GM19467 (cell line): Measurements from ENCODE around the gene FAM228B.
"Not testable (repeated sequence)": the region's sequence is repeated elsewhere in the genome, so short reads cannot be mapped to it uniquely, and the experiment has no call there.

Source experiments
- ATAC-seq: cut with Tn5 transposase; IDR thresholded peaks from one replicate; pipeline ENCODE4 v1.9.1; 2021; ENCODE audit warnings: mild to moderate bottlenecking, moderate library complexity; ENCODE audit not compliant: unreplicated experiment

Gene FAM228B

DNA sequence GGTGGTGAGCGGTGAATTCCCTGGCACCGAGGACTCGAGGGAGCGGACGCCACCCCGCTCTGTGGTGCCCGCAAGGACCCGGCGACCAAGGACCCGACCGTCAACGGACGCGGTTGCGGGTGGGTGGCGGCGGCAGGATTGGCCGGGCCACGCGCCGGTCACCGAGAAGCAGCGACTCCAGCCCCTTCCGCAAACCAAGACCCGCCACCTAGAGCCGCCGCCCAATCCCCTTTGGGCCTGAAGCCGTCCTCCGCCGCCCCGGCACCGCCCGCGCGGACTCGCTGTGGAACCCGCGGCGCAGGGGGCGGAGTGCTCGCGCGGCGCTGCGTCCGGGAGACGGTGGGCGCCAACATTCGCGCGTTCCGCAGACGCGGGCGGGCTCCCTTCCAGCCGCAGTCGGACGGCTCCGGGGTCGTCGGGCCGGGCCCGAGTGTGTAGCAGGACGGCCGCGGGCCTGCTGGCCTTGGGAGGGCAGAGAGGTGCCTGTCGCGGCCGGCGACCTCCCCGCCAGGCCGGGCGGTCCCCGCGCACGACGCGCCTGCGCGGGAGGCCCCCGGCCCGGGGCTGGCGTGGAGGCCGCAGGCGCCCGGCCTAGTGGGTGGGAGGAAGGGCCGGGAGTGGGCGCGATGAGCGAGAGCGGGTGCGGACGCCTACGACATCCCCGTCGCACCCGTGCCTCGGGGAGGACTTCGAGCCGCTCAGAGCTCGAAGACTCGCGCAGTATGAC is at the start of gene FAM228B, which contains the start of gene PFN4:
Gene FAM228B, plus strand, starts transcription at position 275 of the 727 bp plus-strand sequence. CDS start 893 bp downstream, outside the sequence.
Gene PFN4, minus strand, starts transcription at position 140 of the 727 bp plus-strand sequence. CDS start 799 bp downstream, outside the sequence.
- ATAC-seq: peak; percentile 85

DNA sequence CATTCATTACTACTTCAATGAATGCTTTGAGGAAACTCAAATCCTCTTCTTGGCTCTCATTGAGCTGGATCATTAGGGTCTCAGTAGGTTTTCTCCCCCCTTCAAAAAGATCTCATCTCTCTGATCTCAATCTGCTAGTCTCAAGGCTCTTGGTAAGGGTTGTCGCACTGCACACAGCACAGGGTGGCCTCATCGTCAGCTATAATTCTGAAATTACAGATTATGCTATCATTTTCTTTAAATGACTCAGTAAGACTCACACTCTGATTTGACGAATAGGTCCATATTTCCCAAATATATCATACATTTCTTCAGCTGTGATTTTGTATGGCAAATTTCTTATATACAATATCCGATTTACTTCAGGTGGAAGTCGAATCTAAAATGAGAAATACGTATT is 49.5 kb upstream of the FAM228B start:
- ATAC-seq: no peak

DNA sequence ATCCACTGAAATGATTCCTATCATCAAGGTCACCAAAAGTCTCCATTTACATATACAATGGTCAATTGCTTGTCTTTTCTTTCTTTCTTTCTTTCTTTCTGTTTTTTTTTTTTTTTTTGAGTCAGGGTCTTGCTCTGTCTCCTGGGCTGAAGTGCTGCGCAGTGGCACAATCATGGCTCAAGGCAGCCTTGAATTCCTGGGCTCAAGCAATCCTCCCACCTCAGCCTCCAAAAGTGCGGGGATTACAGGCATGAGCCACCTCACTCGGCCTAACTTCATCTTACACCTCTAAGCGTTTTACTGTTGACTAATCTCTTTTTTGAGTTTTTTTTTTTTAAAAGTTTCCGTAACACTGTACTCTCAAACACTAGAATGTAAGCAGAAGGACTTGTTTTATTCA is 48.0 kb upstream of the FAM228B start:
- ATAC-seq: no peak

- ATAC-seq: peak; percentile 93
Measured at GRCh38 chr2:24075915-24076848, 47.1 kb upstream of the FAM228B start, which contains the start of gene SF3B6. Gene SF3B6, minus strand, starts transcription at chr2:24076326. Its CDS starts 97 bp downstream, at chr2:24076229.

GRCh38 chr2:24076849-24077534 is 46.3 kb upstream of the FAM228B start:
- ATAC-seq: peak; percentile 12

DNA sequence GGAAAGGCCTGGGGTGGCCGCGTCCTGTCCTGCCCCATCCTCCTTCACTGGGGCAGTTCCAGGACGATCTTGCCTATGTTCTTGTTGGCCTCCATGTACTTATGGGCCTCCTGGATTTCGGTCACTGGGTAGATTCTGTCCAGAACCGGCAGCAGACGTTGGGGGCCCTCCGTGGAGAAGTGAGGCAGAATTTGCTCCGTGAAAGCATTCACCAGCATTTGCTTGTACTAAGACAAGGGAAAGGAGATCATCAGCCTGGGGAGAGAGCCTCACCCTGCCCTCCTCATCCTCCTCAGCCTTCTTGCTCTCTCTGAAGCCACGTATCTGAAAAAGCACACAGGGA is 45.8 kb upstream of the FAM228B start:
- no peak for ATAC-seq

- ATAC-seq: no peak
Measured at GRCh38 chr2:24077879-24078278, 45.4 kb upstream of the FAM228B start.

- no peak for ATAC-seq
Measured at GRCh38 chr2:24080701-24081100, 42.6 kb upstream of the FAM228B start.

DNA sequence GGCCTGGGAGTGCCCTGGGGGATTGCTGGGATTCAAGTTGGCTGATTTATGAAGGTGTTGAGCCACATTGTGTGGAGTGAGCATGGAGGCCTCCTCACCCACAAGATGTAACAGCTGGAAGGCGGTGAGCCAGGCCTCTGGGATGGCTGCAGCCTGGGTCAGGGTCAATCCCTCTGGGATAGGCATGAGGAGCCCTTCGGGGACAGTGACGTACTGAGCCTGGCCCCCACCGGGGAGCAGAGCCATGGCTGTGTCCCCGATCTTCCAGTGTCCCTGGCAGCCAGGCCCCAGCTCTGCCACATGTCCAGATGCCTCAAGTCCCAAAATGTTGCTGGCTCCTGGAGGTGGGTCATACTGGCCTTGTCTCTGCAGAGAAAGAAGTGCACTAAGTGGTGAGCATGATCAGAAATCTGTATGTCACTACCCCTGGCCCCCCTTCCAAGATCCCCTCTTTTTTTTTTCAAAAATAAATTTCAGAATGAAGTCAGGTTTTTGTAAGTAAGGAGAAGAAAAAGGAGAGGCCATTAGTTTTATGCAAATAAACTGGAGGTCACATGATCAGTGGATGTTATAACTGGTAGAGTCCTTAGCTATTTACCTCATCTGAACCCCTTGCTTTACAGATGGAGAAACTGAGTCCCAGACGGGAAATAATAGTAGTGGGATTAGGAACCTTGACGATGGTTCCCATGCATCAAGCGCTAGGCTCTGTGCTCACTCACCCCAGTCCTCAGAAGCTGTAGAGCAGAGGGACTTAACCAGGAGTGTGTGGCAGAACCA is 40.3 kb upstream of the FAM228B start:
- ATAC-seq: no peak

DNA sequence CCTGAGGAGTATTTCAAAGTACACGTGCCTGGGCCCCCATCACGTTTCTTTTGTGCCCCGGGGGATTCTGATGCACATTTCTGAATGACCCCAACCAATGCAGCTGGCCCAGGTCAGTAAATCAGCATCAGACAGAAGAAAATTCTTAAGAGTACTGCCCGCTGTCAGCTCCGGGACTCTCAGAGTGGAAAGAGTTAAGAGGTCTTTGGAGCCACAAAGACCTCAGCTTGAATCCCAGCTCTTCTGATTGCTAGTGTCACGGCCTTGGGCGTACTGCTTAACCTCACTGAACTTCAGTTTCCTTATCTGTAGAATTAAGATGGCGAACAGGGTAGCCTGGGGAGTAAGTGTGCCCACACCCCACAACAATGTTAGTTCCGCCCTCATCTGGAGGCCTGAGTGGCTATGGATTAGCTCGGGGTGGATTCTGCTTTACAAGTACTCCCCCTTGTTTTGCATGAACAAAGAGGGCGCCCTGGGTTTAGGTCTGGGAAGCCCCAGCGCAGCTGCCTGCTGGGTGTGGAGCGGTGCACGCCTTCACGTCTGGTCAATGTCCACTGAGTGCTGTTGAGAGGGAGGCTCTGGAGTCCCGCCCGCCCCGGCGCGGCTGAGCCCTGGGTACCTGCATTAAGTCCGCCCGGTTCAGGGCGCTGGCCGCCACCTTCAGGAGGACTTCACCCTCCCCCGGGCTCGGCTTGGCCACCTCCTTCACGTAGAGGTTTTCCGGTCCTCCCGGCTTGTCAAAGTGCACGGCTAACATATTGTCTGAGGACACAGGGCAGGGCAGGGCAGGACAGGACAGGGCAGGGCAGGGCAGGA is 39.5 kb upstream of the FAM228B start:
- peak; percentile 58 for ATAC-seq

DNA sequence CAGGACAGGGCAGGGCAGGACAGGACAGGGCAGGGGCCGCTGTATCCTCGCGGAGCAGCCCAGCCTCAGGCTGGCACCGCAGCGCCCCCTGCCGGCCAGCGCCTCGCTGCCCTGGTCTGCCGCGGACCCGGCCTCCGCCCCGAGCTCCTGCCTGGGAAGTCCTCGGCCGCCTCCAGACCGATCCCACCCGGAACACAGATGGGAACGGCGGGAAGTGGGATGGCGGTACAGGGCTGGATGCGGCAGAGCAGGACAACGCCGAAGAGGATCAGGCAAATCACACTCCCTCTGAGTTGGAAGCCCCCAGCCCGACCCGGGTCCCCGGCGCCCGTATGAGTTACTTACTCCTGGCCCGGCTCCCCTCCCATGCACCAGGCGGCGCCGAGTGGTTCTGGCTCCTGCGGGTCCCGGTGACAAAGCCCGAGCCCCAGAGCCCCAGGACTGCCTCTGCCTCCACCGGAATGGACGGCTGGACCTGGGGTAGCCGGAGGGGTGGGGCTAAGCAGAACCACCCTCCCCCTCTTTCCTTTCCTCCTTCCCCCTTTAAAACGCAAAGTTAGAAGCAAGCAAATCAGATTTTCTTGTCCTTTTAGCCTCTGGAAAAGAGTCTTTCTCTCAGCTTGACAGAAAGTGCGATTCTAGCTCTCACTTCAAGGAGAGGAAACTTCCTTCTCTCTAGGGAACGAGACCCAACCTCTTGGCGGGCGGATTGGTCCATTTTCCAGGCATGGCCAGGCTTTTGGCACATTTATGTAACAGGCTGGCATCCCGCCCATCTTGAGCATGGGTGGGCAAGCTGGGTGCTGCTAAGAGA is 38.7 kb upstream of the FAM228B start, which contains the start of gene TP53I3:
Gene TP53I3, minus strand, starts transcription at position 449 of the 814 bp plus-strand sequence. CDS start 508 bp downstream, outside the sequence.
- ATAC-seq: peak; percentile 76

DNA sequence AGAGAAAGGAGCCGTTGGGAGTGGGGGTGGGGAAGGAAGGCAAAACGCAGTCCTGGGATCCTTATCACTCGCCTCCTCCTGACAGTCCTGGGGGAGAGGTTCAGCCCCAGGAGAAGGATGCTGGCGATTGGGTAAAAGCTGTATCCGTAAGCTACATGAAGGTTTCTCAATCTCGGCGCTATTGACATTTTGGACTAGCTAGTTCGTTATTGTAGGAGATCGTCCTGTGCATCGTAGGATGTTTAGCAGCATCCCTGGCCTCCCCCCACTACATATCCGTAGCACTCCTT is 38.1 kb upstream of the FAM228B start:
- ATAC-seq: no peak

- no peak for ATAC-seq
Measured at GRCh38 chr2:24086241-24086640, 37.0 kb upstream of the FAM228B start.

DNA sequence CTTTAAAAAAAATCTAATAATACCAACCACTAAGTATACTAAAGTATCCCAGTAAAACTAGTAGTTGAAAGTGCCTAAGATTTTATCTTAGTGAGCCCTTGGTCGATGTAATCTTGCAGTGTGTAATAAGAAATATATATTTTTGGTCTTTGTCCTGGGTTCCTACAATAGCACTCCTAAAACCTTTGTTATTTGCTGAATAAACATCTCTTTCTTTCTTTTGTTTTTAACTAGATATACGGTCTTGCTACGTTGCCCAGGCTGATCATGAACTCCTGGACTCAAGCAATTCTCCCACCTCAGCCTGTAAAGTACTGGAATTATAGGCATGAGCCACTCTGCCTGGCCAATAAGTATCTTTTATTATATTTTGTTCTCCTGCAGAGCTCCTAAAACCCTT is 36.2 kb upstream of the FAM228B start:
- ATAC-seq: no peak

GRCh38 chr2:24088821-24089359 is 34.4 kb upstream of the FAM228B start:
- no peak for ATAC-seq

DNA sequence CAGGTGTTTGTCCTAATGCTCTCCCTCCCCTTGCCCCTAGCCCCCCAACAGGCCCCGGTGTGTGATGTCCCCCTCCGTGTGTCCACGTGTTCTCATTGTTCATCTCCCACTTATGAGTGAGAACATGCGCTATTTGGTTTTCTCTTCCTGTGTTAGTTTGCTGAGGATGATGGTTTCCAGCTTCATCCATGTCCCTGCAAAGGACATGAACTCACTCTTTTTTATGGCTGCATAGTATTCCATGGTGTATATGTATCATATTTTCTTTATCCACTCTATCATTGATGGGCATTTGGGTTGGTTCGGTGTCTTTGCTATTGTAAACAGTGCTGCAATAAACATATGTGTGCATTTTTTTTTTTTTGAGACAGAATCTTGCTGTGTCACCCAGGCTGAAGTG is 30.0 kb upstream of the FAM228B start:
- not testable (repeated sequence) for ATAC-seq

DNA sequence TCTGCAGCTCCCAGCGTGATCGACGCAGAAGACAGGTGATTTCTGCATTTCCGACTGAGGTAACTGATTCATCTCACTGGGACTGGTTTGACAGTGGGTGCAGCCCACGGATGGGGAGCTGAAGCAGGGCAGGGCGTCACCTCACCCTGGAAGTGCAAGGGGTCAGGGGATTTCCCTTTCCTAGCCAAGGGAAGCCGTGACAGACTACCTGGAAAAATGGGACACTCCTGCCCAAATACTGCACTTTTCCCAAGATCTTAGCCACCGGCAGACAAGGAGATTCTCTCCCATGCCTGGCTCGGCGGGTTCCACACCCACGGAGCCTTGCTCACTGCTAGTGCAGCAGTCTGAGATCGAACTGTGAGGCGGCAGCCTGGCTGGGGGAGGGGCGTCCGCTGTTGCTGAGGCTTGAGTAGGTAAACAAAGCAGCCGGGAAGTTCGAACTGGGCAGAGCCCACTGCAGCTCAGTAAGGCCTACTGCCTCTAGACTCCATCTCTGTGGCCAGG is 28.0 kb upstream of the FAM228B start:
- ATAC-seq: not testable (repeated sequence)

GRCh38 chr2:24100732-24101131 is 22.5 kb upstream of the FAM228B start:
- ATAC-seq: not testable (repeated sequence)
